Tibial nerve (tissue), 4 donors: ENCODE results near the gene PANK4. TPM values are rescaled to one million over a fixed set of nuclear protein-coding genes. Genes with fewer than 3 reads are reported as not detected.

Source experiments
- DNase-seq, 2 donors: peaks; one replicate each; pipeline ENCODE4 v3.0.0-alpha.2; 2019; ENCODE audit warnings: low spot score in 2 of 2
- H3K27ac ChIP-seq, 4 donors: fragments of 200-600 bp; sonication (generic) in 3 of 4; one replicate each; pipeline ENCODE4 v1.5.1; 2017 to 2019; ENCODE audit warnings: mild to moderate bottlenecking in 1 of 4
- H3K27me3 ChIP-seq, 2 donors: fragments of 200-600 bp; sonication (generic) in 1 of 2; one replicate each; pipeline versions ENCODE4 v1.5.1 to v1.6.0; 2017 to 2019
- H3K36me3 ChIP-seq, 3 donors: fragments of 200-600 bp; sonication (generic); one replicate each; pipeline ENCODE4 v1.5.1; 2018 to 2019
- H3K4me1 ChIP-seq, 4 donors: fragments of 200-600 bp; sonication (generic) in 3 of 4; one replicate each; pipeline ENCODE4 v1.5.1; 2017 to 2019
- H3K4me3 ChIP-seq, 4 donors: fragments of 200-600 bp; sonication (generic) in 3 of 4; one replicate each; pipeline ENCODE4 v1.5.1; 2017 to 2019; ENCODE audit warnings: mild to moderate bottlenecking in 1 of 4, moderate library complexity in 1 of 4
- H3K9me3 ChIP-seq, 4 donors: fragments of 200-600 bp; sonication (generic) in 3 of 4; one replicate each; pipeline ENCODE4 v1.5.1; 2017 to 2019
- EP300 ChIP-seq, 2 donors: sonication (generic); formaldehyde crosslinking; IDR thresholded peaks; one replicate each; pipeline ENCODE4 v1.6.1; 2017; ENCODE audit warnings: antibody characterized with exemption in 2 of 2, mild to moderate bottlenecking in 1 of 2
- POLR2A ChIP-seq, 2 donors: fragments of 450-650 bp; IDR thresholded peaks; one replicate each; pipeline ENCODE4 v1.6.1; 2017; ENCODE audit warnings: antibody characterized with exemption in 2 of 2, mild to moderate bottlenecking in 2 of 2, moderate library complexity in 2 of 2
- WGBS, 2 donors: methylation state at CpG; one replicate each; pipeline ENCODE4 v1.1.5; 2018; 5-methylcytosine and 5-hydroxymethylcytosine counted together
- total RNA-seq, 4 donors: library from RNA; depleted of rRNA; stranded (reverse); fragments of >200 nt; gene quantifications; one replicate each; pipeline ENCODE4 v1.1.0, GENCODE V29; 2016
- TF ChIP-seq, protein P1 (sequence below), 5 experiments: fragments of 200-600 bp in 3 of 5; fragments of 450-650 bp in 2 of 5; sonication (generic) in 3 of 5; IDR thresholded peaks; one replicate each; pipeline ENCODE4 v1.5.1; 2016 to 2019; ENCODE audit warnings: antibody characterized with exemption in 5 of 5, mild to moderate bottlenecking in 3 of 5, moderate library complexity in 2 of 5

Gene PANK4
- total RNA-seq, 4 donors from 2014 or later: 14.2 to 50.0 (median 38.1) TPM

DNA sequence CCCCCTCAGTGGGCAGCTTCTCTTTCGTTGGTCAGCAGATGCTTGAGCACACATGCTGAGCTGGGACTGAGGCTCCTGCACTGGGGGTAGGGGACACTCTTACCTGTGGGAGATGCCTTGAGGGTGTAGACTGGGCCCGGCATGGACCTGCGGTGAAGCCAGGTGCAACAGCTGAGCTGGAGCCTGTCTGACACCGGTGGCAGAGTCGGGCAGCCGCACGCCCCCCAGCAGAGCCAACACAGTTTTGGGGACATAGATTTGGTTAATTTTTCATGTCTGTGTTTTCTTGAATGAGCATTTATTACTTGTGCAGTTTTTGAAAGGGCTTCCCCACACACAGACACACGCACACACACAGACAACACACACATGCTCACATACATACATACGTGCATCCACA, 9.6 kb upstream of the PANK4 start:
- Histone ChIP-seq H3K4me3 (no peak overlapping the region), H3K4me1 (peaks cover 0 to 26% (median 4%) of the 10 kb centered on the region in 4 donors), H3K27ac (no peak overlapping the region), H3K36me3 (no peaks in the 10 kb centered on the region), H3K9me3 (no peaks in the 10 kb centered on the region), H3K27me3 (peaks cover 2 to 92% of the 10 kb centered on the region in 2 donors)
- WGBS, 2 donors: 80 to 82% methylated on average over 9 of the region's 9 CpGs
- TF ChIP-seq, protein P1, sequence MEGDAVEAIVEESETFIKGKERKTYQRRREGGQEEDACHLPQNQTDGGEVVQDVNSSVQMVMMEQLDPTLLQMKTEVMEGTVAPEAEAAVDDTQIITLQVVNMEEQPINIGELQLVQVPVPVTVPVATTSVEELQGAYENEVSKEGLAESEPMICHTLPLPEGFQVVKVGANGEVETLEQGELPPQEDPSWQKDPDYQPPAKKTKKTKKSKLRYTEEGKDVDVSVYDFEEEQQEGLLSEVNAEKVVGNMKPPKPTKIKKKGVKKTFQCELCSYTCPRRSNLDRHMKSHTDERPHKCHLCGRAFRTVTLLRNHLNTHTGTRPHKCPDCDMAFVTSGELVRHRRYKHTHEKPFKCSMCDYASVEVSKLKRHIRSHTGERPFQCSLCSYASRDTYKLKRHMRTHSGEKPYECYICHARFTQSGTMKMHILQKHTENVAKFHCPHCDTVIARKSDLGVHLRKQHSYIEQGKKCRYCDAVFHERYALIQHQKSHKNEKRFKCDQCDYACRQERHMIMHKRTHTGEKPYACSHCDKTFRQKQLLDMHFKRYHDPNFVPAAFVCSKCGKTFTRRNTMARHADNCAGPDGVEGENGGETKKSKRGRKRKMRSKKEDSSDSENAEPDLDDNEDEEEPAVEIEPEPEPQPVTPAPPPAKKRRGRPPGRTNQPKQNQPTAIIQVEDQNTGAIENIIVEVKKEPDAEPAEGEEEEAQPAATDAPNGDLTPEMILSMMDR (IDR thresholded peaks at IDR 0.05): no peak
- TF ChIP-seq EP300 (IDR thresholded peaks at IDR 0.05) (no peak), POLR2A (IDR thresholded peaks at IDR 0.05) (no peak)
- no peak for DNase-seq

DNA sequence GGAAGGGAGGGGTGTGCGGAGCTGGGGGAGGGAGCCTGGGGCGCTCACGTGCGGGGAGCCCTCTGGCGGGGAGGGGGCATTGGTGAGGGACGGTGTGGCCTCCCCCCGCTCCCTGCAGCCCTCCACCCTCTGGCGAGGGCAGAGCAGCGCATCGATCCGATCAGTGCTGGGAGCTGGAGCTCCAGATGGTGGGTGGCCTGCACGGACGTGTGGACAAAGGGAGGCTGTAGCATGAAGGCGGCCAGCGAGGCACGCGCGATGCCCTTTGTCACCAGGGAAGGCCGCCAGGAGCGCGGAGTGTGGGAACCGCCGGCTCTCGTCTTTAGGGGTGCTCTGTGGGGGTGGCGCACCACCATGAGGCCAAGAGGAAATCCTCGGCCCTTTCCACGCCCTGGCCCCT, 9.1 kb upstream of the PANK4 start:
- no peak overlapping the region for H3K27ac ChIP-seq
- no peak for TF ChIP-seq POLR2A (IDR thresholded peaks at IDR 0.05)
- H3K4me1 ChIP-seq: peaks cover 0 to 26% (median 4%) of the 10 kb centered on the region in 4 donors
- H3K27me3 ChIP-seq: peaks cover 2 to 94% of the 10 kb centered on the region in 2 donors
- 49 to 55% methylated on average over 24 to 27 of the region's 27 CpGs for WGBS, 2 donors
- no peaks in the 10 kb centered on the region for H3K36me3 ChIP-seq
- no peak for DNase-seq
- no peaks in the 10 kb centered on the region for H3K9me3 ChIP-seq
- H3K4me3 ChIP-seq: no peak overlapping the region

DNA sequence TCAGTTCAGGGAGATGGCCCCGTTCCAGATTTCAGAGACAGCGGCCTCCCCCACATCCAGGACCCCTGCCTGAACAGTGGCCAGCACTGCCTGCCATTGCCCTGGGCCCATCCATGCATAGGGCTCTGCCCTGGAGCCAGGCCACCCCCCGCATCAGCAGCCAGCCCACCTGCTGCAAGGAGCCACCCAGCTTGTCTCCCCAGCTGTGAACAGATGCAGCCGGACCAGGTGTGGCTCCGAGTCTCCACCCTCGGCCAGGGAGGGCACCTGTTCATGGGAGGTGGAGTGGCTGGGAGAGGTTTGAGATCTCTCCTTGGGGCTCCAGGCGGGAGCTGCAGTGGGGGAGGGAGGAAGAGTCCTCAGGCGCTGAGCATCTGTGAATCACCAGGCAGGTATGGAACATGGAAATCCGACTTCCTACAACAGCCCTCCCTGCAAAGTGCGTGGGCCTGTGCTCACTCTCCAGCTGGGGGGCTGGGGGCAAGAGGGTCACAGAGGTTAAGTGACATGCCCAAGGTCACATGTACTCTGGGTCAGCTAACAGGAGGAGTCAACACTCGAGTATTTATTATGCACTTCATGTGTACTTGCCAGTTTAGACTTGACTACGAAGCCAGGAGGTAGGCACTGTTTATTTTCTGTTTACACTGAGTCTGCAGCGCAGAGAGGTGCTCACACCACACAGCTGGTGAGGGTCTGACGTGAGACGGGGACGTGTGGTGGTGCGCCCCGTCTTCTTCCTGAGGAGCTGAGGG, 8.5 kb upstream of the PANK4 start:
- Histone ChIP-seq H3K36me3 (no peaks in the 10 kb centered on the region), H3K4me3 (no peak overlapping the region), H3K27ac (no peak overlapping the region), H3K9me3 (no peaks in the 10 kb centered on the region), H3K27me3 (peaks cover 2 to 93% of the 10 kb centered on the region in 2 donors), H3K4me1 (peaks cover 0 to 29% (median 6%) of the 10 kb centered on the region in 4 donors)
- no peak for TF ChIP-seq POLR2A (IDR thresholded peaks at IDR 0.05)
- TF ChIP-seq, protein P1 (IDR thresholded peaks at IDR 0.05): no peak
- no peak for TF ChIP-seq EP300 (IDR thresholded peaks at IDR 0.05)
- no peak for DNase-seq
- 62 to 64% methylated on average over 17 of the region's 18 CpGs for WGBS, 2 donors

DNA sequence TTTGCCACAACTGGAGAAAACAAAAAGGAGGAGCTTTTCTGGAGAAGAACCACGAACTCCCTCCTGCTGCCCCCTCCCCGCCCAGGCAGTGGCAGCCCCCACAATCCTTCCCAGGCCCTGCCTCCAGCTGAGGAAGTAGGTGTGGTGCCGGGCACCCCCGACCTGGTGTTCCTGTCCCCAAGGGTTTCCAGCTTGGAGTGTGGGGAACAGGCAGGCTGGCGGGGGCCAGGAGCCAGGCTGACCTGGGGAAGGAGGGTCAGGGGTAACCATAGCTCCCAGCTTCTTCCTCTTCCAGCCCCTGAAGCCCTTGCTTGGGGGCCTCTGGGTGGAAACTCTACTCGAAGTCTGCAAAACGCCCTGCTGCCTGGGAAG, 7.9 kb upstream of the PANK4 start:
- Histone ChIP-seq H3K9me3 (no peaks in the 10 kb centered on the region), H3K4me3 (no peak overlapping the region), H3K36me3 (no peaks in the 10 kb centered on the region), H3K27me3 (peaks cover 2 to 90% of the 10 kb centered on the region in 2 donors), H3K27ac (no peak overlapping the region), H3K4me1 (peaks cover 0 to 32% (median 7%) of the 10 kb centered on the region in 4 donors)
- no peak for TF ChIP-seq EP300 (IDR thresholded peaks at IDR 0.05)
- no peak for TF ChIP-seq POLR2A (IDR thresholded peaks at IDR 0.05)
- TF ChIP-seq, protein P1 (IDR thresholded peaks at IDR 0.05): no peak
- no peak for DNase-seq
- WGBS, 2 donors: 42 to 49% methylated on average over 7 of the region's 7 CpGs

DNA sequence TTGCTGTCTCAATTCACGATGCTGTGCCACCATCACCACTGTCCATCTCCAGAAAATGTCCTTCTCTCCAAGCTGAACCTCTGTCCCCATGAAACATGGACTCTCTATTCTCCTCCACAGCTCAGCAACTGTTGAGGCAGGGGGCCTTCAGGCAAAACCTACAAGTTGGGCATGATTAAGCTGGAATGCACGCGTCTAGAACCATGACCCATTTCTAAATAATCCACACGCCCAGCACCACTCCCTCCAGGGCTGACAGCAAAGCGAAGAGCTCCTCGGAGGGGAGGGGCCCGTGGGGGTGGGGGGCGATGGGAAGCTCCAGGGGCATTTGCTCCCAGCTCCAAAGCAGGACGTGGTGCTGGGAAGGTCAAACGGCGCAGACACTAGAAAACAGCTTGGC, 7.0 kb upstream of the PANK4 start:
- peaks cover 2 to 89% of the 10 kb centered on the region in 2 donors for H3K27me3 ChIP-seq

More for the DNA sequence above, 7.0 kb upstream of the PANK4 start:
- no peak for DNase-seq
- H3K27ac ChIP-seq: no peak overlapping the region
- TF ChIP-seq, protein P1 (IDR thresholded peaks at IDR 0.05): no peak
- TF ChIP-seq EP300 (IDR thresholded peaks at IDR 0.05) (no peak), POLR2A (IDR thresholded peaks at IDR 0.05) (no peak)
- peaks cover 0 to 41% (median 11%) of the 10 kb centered on the region in 4 donors for H3K4me1 ChIP-seq
- H3K4me3 ChIP-seq: no peak overlapping the region
- 65 to 81% methylated on average over 8 to 11 of the region's 11 CpGs for WGBS, 2 donors
- H3K36me3 ChIP-seq: no peaks in the 10 kb centered on the region
- H3K9me3 ChIP-seq: no peaks in the 10 kb centered on the region
